KMS-11 (cell line): Measurements from ENCODE around the gene SPTLC3.

Experiments
- H2AFZ ChIP-seq: fragments of 200-600 bp; sonication (generic); 2 replicates; pipeline ENCODE4 v1.6.1; 2016; ENCODE audit warnings: antibody characterized with exemption, mixed run types, low read depth
- H3K27ac ChIP-seq: fragments of 200-600 bp; sonication (generic); 2 replicates; pipeline ENCODE4 v1.6.1; 2016; ENCODE audit warnings: mild to moderate bottlenecking, mixed run types
- H3K27me3 ChIP-seq: fragments of 200-600 bp; sonication (generic); 2 replicates; pipeline ENCODE4 v1.6.1; 2017; ENCODE audit warnings: mild to moderate bottlenecking, low read depth, mixed run types, moderate library complexity; ENCODE audit not compliant: insufficient read depth
- H3K36me3 ChIP-seq: fragments of 200-600 bp; sonication (generic); 2 replicates; pipeline ENCODE4 v1.6.1; 2017; ENCODE audit warnings: mild to moderate bottlenecking, mixed run types; ENCODE audit not compliant: insufficient read depth
- H3K4me1 ChIP-seq: fragments of 200-600 bp; sonication (generic); 2 replicates; pipeline ENCODE4 v1.6.1; 2016; ENCODE audit warnings: mild to moderate bottlenecking, low read depth, mixed run types; ENCODE audit not compliant: poor library complexity, severe bottlenecking
- H3K4me2 ChIP-seq: fragments of 200-600 bp; sonication (generic); 2 replicates; pipeline ENCODE4 v1.7.0; 2016; ENCODE audit warnings: mild to moderate bottlenecking, mixed run types
- H3K4me3 ChIP-seq: fragments of 200-600 bp; sonication (generic); IDR thresholded peaks from 2 replicates; pipeline ENCODE4 v1.6.1; 2017; ENCODE audit warnings: low read depth, low read length, mixed read lengths; ENCODE audit not compliant: insufficient read depth
- H3K79me2 ChIP-seq: fragments of 200-600 bp; sonication (generic); 2 replicates; pipeline ENCODE4 v1.6.1; 2016; ENCODE audit warnings: low read depth, mixed run types; ENCODE audit not compliant: insufficient read depth
- H3K9ac ChIP-seq: fragments of 200-600 bp; sonication (generic); 2 replicates; pipeline ENCODE4 v1.6.1; 2016; ENCODE audit warnings: mild to moderate bottlenecking, mixed run types
- H4K20me1 ChIP-seq: fragments of 200-600 bp; sonication (generic); 2 replicates; pipeline ENCODE4 v1.6.1; 2016; ENCODE audit warnings: mild to moderate bottlenecking, mixed run types; ENCODE audit not compliant: insufficient read depth
- CTCF ChIP-seq: fragments of 200-600 bp; sonication (generic); conservative IDR thresholded peaks from 2 replicates; pipeline ENCODE4 v1.6.1; 2017; ENCODE audit warnings: low read depth, mild to moderate bottlenecking, antibody characterized with exemption, low read length, moderate library complexity, mixed read lengths

SPTLC3 gene

DNA sequence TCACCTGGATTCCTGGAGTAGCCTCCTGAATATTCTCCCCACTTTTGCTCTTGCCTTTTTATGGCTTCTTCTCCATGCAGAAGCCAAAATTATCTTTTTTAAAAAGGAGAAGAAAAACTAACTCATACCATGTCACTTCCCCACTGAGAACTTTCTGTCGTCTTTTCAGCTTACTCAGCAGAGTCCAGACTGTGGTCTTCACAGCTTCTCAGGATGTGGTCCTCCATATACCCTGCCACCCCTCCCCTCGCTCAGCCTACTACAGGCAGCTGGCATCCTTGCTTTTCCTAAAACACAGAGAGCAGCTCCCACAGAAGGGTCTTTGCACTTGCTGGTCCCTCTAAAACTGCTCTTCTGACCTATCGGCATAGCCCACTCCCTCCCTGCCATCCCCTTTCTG lies 122.9 kb downstream of the SPTLC3 start:
- no peak overlapping the region for H3K9ac ChIP-seq
- no peak for TF ChIP-seq CTCF
- H3K4me3 ChIP-seq: no peak overlapping the region
- no peak overlapping the region for H3K4me2 ChIP-seq
- H3K79me2 ChIP-seq: no peaks in the 10 kb centered on the region
- H4K20me1 ChIP-seq: no peaks in the 10 kb centered on the region
- H2AFZ ChIP-seq: no peak overlapping the region
- no peak overlapping the region for H3K27ac ChIP-seq
- H3K4me1 ChIP-seq: no peaks in the 10 kb centered on the region
- no peaks in the 10 kb centered on the region for H3K27me3 ChIP-seq
- no peaks in the 10 kb centered on the region for H3K36me3 ChIP-seq

GRCh38 chr20:13139459-13140150 lies 130.8 kb downstream of the SPTLC3 start:
- Histone ChIP-seq H3K27ac (no peak overlapping the region), H4K20me1 (no peaks in the 10 kb centered on the region), H3K79me2 (no peaks in the 10 kb centered on the region), H2AFZ (no peak overlapping the region; the same call in 1 of the 2 replicates), H3K36me3 (no peaks in the 10 kb centered on the region), H3K4me2 (no peak overlapping the region), H3K4me1 (peaks cover 7% of the 10 kb centered on the region), H3K9ac (no peak overlapping the region), H3K27me3 (no peaks in the 10 kb centered on the region), H3K4me3 (no peak overlapping the region)
- TF ChIP-seq CTCF: no peak

DNA sequence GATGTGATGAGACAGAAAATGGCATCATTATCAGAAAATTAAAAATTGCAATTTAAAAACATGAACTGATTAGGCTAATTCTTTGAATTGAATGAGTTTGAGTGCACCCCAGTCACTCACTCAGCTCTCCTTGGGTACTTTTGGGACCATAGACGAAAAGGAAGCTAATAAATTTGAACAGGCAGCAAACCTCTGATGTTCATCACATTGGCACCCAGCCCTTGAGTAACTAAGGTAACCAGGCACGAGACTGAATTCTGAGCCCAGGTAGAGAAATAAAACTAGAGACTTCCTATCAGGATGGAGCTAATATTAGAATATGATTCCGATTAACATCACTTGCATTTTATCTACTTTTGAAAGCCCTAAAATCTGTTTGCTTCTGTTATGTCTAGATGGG lies 131.4 kb downstream of the SPTLC3 start:
- Histone ChIP-seq H3K79me2 (no peaks in the 10 kb centered on the region), H3K4me2 (no peak overlapping the region), H3K27me3 (no peaks in the 10 kb centered on the region), H3K4me3 (no peak overlapping the region), H3K4me1 (peaks cover 7% of the 10 kb centered on the region), H3K9ac (no peak overlapping the region), H4K20me1 (no peaks in the 10 kb centered on the region), H3K36me3 (no peaks in the 10 kb centered on the region), H2AFZ (no peak overlapping the region), H3K27ac (no peak overlapping the region)
- no peak for TF ChIP-seq CTCF

GRCh38 chr20:13140775-13141174 lies 132.0 kb downstream of the SPTLC3 start:
- Histone ChIP-seq H3K4me3 (no peak overlapping the region), H3K27me3 (no peaks in the 10 kb centered on the region), H3K36me3 (no peaks in the 10 kb centered on the region), H3K4me1 (peaks cover 7% of the 10 kb centered on the region), H3K27ac (no peak overlapping the region), H3K79me2 (no peaks in the 10 kb centered on the region), H3K4me2 (no peak overlapping the region), H3K9ac (no peak overlapping the region), H4K20me1 (no peaks in the 10 kb centered on the region), H2AFZ (no peak overlapping the region)
- TF ChIP-seq CTCF: no peak
